LoVo (cell line): ENCODE measurements around the gene FMN1.

Experiments
- DNase-seq: peaks from one replicate; pipeline ENCODE4 v3.0.0-alpha.2; 2016; ENCODE audit warnings: low spot score

FMN1 gene

DNA sequence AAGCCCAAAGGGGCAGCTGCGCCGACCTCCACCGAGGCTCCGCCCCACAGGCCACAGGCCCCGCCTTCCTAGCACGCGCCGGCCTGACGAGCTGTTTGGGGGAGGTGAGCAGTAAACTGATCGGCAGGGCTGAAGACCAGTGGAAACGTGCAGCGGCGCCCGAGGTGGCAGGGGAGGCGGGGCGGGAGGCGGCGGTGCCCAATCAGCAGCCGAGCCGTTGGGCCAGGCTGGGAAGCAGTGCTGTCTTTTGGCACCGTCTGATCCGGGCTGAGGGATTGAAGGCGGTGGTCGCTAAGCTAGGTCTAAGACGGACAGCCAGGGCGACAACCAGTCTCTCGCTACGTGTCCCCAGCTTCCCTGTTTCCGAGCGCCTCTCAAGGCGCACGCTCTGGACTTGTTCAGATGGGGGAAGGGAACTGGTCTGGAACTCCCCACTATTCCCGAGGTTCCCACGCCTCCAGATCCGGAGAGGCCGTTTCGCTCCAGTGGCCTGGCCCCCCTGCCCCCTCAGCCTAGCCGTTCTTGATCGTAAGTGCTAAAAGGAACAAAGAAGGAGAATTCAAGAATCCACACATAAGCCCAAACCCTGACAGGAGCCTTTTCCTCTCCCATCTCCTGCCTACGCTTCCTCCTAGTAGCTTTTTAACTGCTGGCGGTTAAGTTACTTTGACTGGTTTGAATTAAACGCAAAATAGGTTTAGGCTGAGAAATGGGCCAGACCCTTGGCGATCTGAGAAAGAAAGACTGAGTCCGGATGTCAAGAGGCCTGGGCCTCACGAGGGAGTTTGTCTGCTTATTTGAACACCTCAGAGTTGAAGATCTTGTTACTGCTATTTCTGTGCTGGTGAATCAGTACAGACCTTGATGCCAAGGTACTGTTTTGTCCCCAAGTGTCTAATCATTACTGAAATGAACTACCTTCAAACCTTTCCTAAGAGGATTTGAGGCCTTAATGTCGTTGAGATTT is at the start of gene FMN1:
Gene FMN1 (minus strand): TSS at position 11 of the 967 bp plus-strand sequence. CDS start 39,800 bp downstream, outside the sequence.
- DNase-seq = peak; percentile 97

DNA sequence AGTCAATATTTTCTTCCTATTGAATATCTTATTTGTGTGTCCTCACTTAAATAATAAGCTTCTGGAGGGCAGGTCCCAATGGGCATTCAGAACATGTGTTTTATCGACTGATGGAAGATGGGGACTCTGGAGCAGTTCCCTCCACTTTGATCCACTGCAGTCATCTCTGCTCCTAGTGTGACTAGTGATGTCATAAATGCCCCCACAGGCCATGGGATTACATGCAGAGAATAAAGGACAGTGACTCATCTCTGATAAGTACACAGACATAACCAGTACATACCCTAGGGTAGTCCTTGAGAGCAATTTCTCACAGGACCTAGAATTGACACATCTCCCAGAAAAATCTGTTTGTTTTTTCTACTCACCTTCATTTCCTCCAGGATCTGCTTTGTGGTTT is 49.4 kb upstream of the FMN1 start:
- DNase-seq = peak; percentile 6

DNA sequence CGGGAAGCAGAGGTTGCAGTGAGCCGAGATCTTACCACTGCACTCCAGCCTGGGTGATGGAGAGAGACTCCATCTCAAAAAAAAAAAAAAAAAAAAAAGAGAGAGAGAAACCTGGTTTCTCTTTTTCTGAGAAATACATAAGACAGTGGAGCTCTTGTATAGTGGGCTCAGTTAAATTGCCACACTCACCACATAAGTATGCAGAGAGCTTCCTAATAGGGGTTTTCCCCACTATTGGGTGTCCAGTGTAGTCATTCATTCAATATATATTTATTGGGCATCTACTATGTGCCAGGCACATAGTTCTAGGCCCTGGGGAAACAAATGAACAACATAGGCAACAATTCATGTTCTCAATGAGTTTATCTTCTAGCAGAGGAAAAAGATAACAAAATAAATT is 48.9 kb upstream of the FMN1 start:
- DNase-seq = no peak

DNA sequence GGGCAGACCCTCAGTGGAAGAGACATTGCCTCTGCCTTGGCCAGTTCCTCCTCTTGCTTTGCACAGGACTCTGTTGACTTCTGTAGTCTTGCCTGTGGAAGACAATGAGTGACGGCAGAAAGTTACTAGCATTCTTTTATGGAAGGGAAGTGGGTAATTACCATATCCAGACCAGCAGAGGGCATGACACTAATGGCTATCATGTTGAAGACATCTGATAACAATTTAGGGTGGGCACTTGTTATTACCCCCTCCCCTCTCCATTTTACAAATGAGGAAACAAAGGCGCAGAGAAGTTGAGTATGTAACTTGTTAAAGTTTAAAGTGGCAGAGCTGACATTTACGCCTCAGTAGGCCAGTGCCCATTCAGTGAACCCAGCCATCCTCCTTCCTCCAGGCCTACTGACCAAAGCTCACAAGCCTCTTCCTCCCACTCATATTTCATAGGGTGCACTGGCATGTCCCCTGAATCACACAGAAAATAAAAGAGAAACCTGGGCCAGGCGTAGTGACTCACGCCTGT is 48.2 kb upstream of the FMN1 start:
- DNase-seq = no peak

GRCh38 chr15:33242165-33242564 is 47.7 kb upstream of the FMN1 start:
- no peak for DNase-seq

DNA sequence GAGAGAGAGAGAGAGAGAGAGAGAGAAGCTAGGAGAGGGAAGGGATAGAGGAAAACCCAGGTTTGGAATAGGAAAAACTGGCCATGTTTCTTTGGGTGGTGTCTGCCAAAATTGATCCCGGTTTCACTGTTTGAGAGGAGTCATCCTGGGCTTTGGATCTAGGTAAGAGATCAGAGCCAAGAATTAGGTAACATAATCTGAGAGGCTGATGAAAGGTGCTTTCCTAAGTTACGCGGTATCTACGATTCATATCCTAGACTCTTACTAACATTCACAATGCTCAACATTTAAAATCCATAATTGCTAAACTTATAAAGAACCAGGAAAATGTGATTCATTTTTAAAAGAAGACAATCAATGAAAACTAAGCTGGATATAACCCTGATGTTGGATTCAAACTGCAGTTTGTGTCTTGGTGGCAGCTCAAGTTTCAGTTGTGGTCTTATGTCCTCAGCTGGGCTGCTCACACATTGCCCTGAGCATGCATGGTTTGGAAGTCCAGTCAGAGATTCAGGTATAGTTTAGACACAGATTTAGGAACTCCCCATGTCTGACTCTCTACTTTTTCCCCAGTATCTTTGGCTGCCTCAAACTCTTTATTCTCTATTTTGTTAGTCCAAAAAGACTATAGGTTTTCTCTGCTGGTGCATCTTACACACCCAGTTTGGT is 42.5 kb upstream of the FMN1 start:
- no peak for DNase-seq

GRCh38 chr15:33234020-33234461 is 39.5 kb upstream of the FMN1 start:
- DNase-seq = peak; percentile 50

GRCh38 chr15:33226559-33227181 is 32.2 kb upstream of the FMN1 start:
- DNase-seq = peak; percentile 70

DNA sequence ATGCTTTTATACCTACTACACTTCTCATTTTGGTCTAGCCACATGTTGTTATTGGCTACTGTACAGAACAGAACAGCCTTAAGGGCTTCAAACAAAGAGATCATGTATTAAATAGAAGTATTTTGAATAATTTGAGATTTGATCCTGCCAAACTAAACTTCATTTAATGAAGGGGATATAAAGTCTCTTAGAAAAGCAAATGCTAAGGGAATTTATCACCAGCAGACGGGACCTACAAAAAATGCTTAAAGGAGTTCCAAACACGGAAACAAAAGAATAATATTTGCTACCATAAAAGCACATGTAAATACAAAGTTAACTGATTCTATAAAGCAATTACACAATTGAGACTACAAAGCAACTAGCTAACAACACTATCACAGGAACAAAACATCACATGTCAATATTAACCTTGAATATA is 23.6 kb upstream of the FMN1 start:
- DNase-seq = no peak

GRCh38 chr15:33215941-33216872 is 21.7 kb upstream of the FMN1 start:
- DNase-seq = peak; percentile 29

DNA sequence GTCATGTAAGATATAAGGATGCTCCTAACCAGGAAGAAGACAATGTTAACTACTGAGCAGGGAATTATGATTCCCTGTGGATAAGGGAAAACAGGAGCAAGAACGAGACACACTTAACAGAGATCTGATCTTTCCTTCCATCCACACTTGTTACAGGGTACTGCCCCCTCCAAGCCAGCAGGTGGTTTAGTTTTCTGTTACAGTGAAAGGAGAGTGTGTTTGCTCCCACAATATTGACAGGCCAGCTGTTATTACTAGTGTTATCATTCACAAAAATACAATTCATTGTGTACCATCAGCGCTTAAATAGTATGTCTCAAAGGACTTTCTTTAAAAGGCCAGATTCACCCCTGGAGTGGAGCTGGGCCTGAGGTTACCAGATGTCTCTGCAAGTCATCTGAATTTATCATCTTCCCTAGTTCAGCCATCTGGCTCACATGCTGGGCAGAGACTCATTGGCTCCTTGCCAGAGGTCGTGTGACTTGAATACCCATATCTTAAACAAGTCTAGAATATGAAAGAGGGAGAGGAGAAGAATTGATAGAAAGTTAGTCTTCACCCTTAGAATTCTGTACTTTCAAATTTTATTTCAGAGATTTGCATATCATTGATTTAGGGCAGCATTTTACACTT is 16.8 kb upstream of the FMN1 start:
- DNase-seq = no peak

DNA sequence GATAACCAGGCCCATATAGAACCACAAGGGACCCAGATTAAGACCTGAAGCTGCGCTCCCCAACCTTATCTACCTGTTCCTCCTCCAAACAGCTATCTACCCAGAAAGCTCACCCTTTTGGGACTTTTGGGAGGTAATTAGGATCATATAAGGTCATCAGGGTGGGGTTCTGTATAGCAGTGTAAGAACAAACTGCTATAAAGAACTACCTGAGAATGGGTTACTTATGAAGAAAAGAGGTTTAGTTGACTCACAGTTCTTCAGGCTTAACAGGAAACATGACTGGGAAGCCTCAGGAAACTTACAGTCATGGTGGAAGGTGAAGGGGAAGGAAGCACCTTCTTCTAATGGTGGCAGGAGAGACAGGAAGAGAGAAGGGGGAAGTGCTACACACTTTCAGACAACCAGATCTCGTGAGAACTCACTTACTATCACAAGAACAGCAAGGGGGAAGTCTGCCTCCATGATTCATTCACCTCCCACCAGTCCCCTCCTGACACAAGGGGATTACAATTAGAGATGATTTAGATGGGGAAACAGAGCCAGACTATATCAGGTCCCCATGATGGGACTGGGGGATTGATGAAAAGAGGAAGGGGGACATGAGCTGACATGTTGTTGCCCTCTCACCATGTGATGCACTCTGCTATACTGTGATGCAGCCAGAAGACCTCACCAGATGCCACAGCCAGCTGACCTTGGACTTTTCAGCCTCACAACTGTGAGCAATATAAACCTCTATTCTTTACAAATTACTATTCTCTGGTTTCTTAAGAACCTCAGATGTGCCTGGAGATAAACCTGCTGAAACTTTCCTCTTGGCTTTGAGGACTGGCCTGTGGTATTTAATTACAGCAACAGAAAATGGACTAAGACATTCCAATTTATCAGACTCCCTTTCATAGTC is 15.3 kb upstream of the FMN1 start:
- DNase-seq = no peak

DNA sequence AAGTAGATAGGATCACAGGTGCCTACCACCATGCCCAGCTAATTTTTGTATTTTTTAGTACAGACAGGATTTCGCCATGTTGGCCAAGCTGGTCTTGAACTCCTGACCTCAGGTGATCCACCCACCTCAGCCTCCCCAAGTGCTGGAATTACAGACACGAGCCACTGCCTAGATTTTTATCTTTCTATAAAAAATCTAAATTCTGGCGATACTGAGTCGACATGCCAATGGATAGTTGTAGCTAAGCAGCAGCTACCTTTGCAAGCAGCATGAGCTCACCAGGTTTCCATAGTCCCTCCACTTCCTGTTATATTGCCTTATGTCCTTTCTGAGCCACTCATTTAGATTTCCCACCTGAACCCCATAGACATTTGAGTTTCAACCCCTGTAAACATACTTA is 13.1 kb upstream of the FMN1 start:
- no peak for DNase-seq

DNA sequence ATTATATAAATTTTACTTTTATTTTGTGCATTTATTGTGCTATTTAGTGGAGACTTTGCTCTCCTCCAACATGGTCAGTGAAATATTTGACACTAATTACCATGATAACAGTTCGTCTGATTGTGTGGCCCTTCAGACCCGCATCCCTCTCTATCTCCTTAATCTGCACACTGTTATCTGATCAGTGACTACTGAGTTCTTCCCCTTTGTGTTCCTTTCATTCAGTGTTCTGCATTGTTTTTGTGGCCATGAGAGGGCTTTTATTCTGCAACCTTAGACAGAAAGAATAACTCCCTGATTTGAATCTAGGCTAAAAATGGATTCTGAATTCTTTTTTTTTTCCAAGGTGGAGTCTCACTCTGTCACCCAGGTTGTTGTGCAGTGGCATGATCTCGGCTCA is 11.9 kb upstream of the FMN1 start:
- DNase-seq = no peak

DNA sequence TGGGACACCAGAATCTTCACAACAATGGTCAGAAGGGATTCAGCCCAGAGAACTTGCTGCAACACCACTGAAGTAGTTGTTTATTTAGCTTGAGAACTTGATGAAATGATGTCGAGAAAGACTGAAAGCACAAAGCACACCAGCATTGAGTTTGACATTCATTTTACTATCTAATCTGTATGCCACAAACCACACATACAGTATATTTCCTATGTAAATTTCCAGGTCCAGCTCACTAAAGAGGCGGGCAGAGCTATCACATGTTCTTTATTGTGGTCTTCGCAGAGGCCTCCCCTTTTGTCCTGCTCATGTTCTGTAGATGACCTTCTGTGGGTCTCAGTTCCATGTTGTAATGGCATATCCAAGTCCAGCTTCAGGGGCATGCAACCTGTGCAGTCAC is 10.4 kb upstream of the FMN1 start:
- DNase-seq = no peak

DNA sequence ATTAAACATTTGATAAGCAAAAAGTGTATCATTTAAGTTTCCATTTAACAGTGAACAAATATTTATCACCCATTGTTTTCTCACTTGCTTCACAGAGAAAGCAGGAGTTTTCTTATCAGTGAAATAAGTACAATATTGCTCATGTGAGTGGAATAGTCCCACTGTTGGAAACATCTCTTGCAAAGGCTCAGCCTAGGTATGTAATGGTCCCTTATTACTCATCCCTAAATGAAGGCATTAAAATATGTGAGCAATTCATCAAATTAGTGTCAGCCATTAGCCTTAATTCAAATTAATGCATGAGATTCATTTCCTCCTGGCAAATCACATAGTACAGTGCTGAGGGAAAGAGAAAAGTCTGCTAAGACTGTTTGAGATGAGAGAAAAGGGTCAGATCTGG is 9.6 kb upstream of the FMN1 start:
- DNase-seq = no peak

DNA sequence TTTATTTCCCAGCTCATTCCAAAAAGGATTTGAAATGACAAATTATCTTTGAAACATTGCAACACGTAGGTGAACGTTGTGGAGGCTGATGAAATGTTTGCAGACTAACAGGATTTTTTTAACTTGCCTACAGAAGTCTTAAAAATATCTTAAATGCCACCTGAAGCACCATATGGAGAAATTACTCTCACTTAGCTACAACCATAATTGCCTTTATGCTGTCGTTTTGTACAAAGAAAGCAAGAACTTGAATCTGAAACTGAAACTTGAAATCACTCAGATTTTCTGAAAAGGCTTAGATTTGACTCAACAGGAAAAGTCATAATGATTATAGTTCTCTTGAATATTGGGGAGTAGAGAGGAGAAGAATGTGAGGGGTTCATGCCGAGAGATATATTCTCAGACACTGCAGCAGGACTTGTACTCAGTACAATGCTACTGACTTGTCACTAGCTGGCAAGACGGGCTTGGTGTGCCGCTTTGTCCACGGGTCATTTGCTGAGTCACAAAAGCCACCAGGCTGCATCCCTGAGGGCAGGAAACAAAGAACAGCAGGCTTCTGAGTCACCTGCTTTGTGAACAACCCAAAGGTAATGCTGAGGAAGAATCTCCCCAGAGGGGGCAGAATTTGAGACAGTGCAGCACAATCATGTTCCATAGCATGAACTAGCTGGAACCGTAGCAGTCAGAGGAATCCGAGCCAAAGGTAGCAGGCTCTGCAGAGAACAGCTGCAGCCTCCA is 7.1 kb upstream of the FMN1 start:
- peak; percentile 95 for DNase-seq

GRCh38 chr15:33200903-33201302 is 6.4 kb upstream of the FMN1 start:
- peak; percentile 19 for DNase-seq

GRCh38 chr15:33200444-33200843 is 5.9 kb upstream of the FMN1 start:
- DNase-seq = peak; percentile 71
